Astrocyte of the cerebellum (primary cell): ENCODE data around the gene NDRG4.
"Not testable (repeated sequence)": the region's sequence is repeated elsewhere in the genome, so short reads cannot be mapped to it uniquely, and the experiment has no call there.

Experiments used
- DNase-seq: peaks from one replicate; pipeline ENCODE4 v3.0.0-alpha.2; 2011; ENCODE audit warnings: low read depth
- H3K4me3 ChIP-seq: 2 replicates; pipeline ENCODE4 v1.5.1; 2011; ENCODE audit warnings: mild to moderate bottlenecking, low read depth, low read length, moderate library complexity
- CTCF ChIP-seq: IDR thresholded peaks from 2 replicates; pipeline ENCODE4 v1.5.1; 2012; ENCODE audit warnings: low read length, low read depth, moderate library complexity, mild to moderate bottlenecking; ENCODE audit errors: missing control alignments
- in situ Hi-C: cut with HindIII; loops from 2 replicates; pipeline ENCODE4 v1.10.0; 2017; ENCODE audit warnings: low sequenced_read_pairs

Gene NDRG4

GRCh38 chr16:58481931-58482330, 18.0 kb upstream of the NDRG4 start:
- no peak overlapping the region for H3K4me3 ChIP-seq
- in situ Hi-C loops, result no loop called here
- no peak for TF ChIP-seq CTCF
- DNase-seq, result no peak

- TF ChIP-seq CTCF, result no peak
- no peak overlapping the region for H3K4me3 ChIP-seq
- no peak for DNase-seq
- in situ Hi-C loops, result no loop called here
Measured at GRCh38 chr16:58485184-58485887, 14.6 kb upstream of the NDRG4 start.

- DNase-seq, result peak; percentile 48
- peak; percentile 79 for TF ChIP-seq CTCF
- no peak overlapping the region for H3K4me3 ChIP-seq
- in situ Hi-C loops, result no loop called here
Measured at GRCh38 chr16:58487566-58488351, 12.2 kb upstream of the NDRG4 start.

- TF ChIP-seq CTCF, result no peak
- no peak for DNase-seq
- no peak overlapping the region for H3K4me3 ChIP-seq
- in situ Hi-C loops, result no loop called here
Measured at GRCh38 chr16:58488531-58488930, 11.4 kb upstream of the NDRG4 start.

GRCh38 chr16:58490065-58490464, 9.9 kb upstream of the NDRG4 start:
- H3K4me3 ChIP-seq, result no peak overlapping the region
- in situ Hi-C loops, result no loop called here
- DNase-seq, result no peak
- TF ChIP-seq CTCF, result no peak

GRCh38 chr16:58490539-58490938, 9.4 kb upstream of the NDRG4 start:
- DNase-seq, H3K4me3 ChIP-seq, in situ Hi-C loops: not testable (repeated sequence)

- H3K4me3 ChIP-seq, result no peak overlapping the region
- no peak for DNase-seq
- in situ Hi-C loops, result no loop called here
- TF ChIP-seq CTCF, result no peak
Measured at GRCh38 chr16:58492066-58492465, 7.9 kb upstream of the NDRG4 start.
